GM19397 (cell line): ENCODE measurements around the gene CDH22.

ENCODE experiments used
- ATAC-seq: cut with Tn5 transposase; IDR thresholded peaks from one replicate; pipeline ENCODE4 v1.9.1; 2021; ENCODE audit warnings: mild to moderate bottlenecking, moderate library complexity; ENCODE audit not compliant: unreplicated experiment

Gene CDH22

DNA sequence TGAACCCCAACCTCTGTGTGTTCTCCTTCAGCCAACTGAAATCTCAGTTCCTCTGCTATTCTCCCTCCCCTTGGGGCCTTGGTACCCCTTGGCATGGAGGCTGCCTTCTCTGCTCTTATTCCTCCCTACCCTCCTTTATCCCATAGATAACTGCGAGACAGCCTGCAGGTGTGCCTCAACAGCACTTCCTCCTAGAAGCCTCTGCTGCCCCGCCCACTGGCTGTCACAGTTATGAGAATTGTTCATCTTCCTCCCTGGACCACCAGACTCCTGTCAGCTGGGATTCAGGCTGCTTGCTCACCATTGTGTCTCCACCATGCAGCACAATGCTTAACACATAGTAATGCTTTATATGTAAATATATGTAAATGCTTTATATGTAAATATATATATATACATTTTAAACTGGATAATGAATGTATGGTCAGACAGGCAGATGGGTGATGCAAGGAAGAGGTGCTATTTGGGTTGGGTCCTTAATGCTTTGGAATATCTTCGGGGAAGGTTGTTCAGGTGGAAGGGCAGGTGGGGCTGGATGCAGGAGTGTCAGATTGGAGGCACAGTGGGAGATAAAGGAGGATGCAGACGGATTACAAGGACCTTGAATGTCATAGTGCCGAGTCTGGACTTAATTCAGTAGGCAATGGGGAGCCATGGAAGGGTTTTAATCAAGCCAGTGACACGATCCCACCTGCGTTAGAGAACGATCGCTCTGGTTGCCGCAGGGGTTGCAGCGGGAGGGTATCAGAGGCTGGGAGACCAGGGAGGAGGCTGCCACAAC, 4.9 kb downstream of the CDH22 start:
- no peak for ATAC-seq

GRCh38 chr20:46302106-46302505, 6.2 kb downstream of the CDH22 start:
- no peak for ATAC-seq

DNA sequence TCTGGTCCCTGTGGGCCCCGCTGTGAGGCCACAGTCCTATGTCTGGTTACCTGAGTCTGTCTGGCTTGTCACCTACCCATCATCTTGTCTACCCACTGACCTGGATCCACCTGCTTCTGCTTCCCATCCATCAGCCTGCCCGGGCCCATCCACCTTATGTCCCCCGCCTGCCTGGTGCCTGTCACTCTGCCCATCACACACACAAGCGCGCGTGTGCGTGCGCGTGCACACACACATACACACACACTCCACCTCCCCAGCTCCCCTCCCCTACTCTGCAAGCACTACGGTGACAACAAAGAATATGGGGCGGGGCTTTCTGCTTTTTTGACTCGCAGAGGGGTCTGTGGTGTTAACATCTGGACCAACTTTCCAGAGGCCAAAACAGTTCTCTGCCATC, 8.0 kb downstream of the CDH22 start:
- no peak for ATAC-seq

GRCh38 chr20:46299078-46299477, 9.2 kb downstream of the CDH22 start:
- no peak for ATAC-seq

- ATAC-seq, result no peak
Measured at GRCh38 chr20:46298374-46298773, 9.9 kb downstream of the CDH22 start.

DNA sequence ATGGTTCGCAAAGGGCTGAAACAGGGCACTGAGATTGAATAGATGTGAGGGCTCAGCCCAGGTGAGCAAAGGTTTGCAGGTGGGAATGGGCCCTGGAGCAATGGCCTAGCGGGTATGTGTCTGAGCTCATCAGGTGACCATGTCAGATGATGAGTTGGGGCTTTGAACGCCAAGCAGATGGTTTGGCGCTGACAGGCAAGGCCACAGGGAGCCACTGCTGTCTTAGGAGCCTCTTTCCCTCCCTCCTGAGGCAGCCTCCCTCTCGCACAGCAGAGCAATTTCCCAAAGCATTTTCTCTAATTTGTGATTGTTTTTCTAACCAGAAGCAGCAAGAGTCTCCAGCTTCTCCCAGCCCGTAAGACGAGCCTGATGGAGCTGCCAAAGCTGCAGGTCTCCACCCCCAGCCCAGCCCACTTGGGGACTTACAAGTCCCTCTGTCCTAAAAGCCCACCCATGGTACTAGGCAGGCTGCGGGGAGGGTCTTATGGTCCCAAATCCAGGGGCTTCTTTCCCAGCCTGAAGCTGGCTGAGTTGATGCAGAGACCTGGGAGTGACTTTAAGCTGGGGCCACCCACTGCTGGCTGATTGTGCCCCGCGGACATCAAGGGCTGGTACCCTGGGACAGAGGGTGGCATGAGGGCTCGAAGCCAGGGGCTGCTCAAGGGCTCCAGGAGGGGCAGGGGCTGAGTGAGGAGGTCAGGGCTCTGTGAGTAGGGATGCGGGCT, 11.6 kb downstream of the CDH22 start:
- no peak for ATAC-seq

DNA sequence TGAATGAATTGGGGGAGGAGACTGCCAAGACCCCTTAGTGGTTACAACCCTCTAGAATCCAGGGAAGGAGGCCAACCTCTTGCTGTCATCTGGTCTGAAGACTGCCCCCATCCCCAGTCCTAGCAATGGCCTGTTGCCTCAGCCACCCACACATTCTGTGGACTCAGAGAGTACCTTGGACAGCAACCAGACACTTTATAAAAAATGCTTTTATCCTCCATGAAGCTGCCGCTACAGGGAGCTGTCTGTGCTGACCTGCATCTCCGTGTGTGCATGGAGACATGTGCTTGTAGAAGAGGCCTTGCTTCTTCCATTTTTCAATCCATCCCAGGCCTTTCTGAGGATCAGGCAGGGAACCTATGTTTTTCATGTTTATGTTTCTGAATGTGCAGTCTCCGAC, 15.2 kb downstream of the CDH22 start:
- no peak for ATAC-seq

DNA sequence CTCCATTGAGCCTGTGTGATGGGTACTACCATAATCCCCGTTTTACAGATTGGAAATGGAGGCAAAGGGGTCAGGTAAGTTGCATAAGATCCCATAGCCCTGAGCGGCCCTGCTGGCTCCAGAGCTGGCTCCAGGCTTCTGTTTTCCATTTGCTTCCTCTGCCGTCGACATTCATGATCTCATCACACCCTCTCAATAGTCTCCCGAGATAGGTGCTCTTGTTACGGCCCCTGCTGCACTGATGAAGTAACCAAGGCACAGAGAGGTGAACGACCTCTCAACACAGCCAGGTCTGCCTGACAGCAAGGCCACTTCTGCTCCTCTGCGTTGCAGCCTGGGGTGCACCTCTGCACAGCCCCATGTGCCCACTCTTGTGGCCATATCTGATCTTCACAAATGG, 16.9 kb downstream of the CDH22 start:
- no peak for ATAC-seq

DNA sequence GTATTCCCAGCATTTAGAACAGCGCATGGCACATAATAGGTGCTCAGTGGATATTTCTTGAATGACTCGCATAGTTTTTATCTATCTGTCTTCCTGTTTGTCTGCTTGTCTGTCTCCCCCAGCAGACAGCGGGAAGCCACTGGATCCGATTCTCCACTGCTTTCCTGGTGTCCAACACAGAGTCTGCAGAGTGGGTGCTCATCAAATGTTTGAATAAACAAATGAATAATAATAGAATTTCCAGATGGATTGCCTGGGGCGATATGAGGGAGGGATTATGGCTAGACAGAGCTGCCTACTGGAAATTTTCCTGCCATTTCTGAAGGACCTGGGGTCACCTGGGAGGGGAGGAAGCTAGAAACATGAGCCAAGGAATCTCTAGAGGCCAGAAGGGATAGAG, 18.9 kb downstream of the CDH22 start:
- ATAC-seq, result no peak

DNA sequence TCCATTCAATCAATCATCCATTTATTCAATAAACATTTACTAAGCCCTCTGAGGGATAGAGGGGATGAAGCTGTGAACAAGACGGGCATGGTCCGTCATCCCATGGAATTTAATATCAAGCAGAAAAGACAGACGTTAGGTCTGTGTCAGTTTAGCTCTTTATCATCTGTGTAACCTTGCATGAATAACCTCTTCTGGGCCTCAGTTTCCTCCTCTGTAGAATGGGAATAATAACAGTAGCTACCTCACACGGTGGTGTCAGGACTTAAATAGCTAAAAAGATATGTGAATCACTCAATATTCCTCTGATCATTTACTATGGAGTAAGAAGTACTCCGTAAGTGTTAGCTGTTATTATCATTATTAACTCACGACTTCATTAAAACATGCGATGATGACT, 21.3 kb downstream of the CDH22 start:
- ATAC-seq, result no peak

- ATAC-seq, result no peak
Measured at GRCh38 chr20:46286382-46286781, 21.9 kb downstream of the CDH22 start.

- ATAC-seq, result no peak
Measured at GRCh38 chr20:46285740-46286139, 22.6 kb downstream of the CDH22 start.

- no peak for ATAC-seq
Measured at GRCh38 chr20:46285072-46285471, 23.2 kb downstream of the CDH22 start.

- no peak for ATAC-seq
Measured at GRCh38 chr20:46284040-46284427, 24.3 kb downstream of the CDH22 start.

- ATAC-seq, result no peak
Measured at GRCh38 chr20:46283426-46284039, 24.8 kb downstream of the CDH22 start.

DNA sequence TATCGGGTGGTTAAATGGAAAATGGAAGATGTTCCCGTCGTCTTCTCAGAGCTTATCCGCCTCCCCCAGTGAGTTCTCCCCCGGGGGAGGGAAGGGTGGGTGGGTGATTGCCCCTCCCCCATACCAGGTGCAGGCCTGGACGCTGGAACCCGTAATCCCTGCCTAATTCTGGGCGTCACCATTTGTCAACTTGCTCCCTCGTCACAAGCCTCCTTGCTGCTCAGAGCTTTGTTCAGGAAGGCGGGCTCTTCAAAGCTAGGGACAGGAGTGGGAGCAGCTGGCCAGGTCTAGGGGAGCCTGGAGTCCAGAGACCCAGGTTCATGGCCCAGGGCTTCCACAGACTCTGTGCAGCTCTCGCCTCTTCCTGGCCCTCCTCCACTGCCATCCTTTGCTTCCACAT, 25.6 kb downstream of the CDH22 start:
- ATAC-seq, result no peak

DNA sequence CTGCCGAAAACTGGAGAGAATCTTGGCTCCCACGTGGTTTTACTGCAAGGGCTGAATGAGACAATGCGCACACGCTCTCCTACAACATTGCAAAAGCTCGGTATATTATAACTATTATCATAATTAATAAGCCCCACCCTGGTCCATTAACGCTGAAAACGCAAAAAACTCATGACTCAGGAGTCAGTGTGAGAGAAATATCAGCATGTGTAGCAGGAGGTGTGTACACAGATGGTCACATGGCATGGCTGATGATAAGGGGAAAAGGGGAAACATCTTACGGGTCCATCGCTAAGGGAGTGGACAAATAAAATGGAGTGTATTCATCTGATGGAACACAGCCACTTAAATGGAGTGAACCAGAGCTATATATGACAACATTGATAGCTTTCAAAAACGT, 29.2 kb downstream of the CDH22 start:
- ATAC-seq, result no peak

DNA sequence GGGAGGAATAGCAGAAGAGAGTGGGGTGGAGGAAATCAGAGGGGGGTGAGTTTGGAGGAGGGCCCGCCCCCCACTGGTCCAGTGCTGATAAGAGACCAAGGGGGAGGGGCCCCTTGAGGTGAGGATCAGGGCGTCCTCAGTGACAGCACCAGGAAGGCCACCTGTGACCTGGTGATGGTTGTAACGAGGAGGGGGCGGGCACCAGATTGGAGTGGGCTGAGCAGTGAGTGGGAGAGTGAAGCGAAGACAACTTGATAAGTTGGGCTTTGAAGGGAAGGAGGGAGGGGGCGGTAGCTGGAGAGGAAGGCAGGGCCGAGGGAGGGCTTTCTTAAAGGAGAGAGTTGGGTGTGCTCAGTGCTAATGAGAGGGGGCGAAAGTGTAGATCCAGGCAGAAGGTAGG, 30.7 kb downstream of the CDH22 start:
- ATAC-seq, result no peak

DNA sequence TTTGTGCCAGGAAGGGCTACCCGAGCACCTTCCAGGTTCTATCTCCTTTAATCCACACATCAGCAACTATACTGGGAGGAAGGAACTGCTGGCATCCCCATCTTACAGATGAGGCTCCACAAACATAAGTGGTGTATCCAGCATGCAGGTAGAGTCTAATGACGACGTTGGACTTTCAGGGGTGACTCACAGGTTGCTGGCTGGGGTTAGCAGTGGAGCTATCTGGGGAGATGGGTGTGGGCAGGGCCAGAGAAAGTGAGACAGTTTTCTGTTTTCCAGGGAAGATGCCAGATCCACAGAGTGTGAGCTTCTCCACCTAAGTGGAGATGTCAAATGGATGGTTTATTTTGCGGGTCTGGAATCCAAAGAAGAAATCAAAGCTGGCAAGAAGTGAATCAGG, 31.8 kb downstream of the CDH22 start:
- ATAC-seq, result no peak

- ATAC-seq, result no peak
Measured at GRCh38 chr20:46275091-46275490, 33.2 kb downstream of the CDH22 start.

- no peak for ATAC-seq
Measured at GRCh38 chr20:46273717-46274116, 34.6 kb downstream of the CDH22 start.

DNA sequence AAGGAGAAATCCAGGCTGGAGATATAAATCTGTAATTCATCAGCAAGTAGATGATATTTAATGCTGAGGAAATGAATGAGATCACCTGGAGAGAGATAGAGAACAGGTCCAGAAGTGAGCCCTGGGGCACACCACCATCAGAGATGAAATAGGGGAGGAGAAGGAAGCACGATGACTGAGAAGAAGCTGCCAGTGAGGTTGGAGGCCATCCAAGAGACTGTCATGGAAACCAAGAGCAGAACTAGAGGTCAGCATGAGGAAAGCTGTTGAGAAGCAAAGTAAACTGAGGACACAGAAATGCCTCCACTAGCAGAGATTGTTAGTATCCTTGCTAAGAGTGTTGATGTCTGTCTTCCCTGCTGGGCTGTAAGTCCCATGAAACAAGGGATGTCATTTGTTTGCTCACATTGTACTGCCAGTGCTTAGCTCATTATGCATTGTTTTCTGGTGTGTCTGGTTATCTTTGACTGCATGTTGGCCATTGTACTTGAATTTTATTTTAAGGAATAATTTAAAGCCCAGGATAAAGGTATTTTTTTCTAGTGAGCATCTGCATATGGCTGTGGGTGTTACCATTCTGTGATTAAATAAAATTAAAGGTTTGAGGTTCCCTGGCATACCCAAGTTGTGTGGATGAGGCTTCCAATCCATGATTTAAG, 35.8 kb downstream of the CDH22 start:
- ATAC-seq, result no peak
